GM11168 (cell line): ENCODE results near the gene APOL6.

Experiments used
- in situ Hi-C: fragments of 300-500 bp; cut with MboI; formaldehyde crosslinking; loops from one replicate; pipeline ENCODE4 v1.12.0; 2022; ENCODE audit warnings: low sequenced_read_pairs; ENCODE audit not compliant: unreplicated experiment

Gene APOL6

GRCh38 chr22:35648066-35649025 lies at the start of gene APOL6:
TSS of gene APOL6 (plus strand) at chr22:35648446. CDS start at chr22:35656426, 7,980 bp downstream.
- in situ Hi-C loops, result no loop called here

- in situ Hi-C loops, result no loop called here
Observed at GRCh38 chr22:35599364-35599763, 48.9 kb upstream of the APOL6 start.

DNA sequence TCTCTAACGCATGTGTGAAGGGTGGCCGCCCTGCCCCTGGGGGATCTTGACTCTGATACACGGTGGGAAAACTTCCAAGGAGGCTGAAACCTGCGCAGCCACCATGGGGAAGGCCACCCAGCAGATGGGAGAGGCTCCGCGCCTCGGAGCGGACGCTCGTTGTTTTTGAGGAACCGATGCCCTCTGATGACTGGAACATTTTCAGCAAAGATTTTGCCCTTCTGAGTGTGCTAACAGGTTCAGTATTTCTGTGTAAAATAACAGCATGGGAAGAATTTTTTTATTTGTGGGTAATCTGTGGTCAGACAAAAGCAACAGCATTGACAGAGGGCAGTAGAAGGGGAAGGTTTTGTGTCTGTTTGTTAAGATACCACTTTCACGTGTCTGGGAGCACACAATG lies 47.8 kb upstream of the APOL6 start:
- in situ Hi-C loops, result no loop called here

GRCh38 chr22:35601013-35601580 lies 47.1 kb upstream of the APOL6 start:
- in situ Hi-C loops, result no loop called here

- in situ Hi-C loops, result no loop called here
Observed at GRCh38 chr22:35601743-35602615, 46.3 kb upstream of the APOL6 start.

DNA sequence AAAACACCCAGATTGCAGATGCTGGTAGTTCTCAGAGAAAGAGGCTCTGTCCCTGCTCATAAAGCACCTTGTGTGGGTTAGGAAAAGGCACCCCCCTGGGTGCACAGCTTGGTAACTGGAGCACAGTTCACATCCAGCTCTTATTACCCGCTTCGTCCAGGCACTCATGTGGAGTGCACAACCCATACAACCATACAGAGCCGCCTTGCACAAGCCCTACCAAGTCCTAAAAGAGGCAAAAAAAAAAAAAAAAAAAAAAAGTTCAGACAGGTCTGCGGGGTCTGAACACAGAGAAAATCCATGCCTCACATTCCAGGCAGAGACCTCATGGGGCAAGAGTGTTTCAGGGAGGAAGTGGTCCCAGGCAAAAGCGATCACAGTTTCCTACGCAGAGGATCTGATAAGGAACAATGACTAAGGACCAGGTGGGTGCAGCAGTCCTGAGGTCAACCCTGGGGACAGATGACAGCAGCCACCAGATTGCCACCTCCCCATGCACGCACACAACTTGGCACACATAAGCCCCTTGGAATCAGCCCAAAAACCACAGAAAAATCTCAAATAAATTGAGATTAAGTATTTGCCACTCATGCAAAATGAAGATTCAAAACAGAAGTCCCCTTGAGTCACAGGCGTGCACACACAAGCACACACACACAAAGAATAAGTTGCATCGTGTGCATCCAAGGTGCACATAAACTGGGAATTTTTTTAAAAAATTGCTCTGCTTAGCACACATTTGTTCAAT lies 43.5 kb upstream of the APOL6 start:
- in situ Hi-C loops, result loop anchor here (5.0 kb wide), 1 partner anchor 313 kb away; no protein-coding TSS in a partner anchor

- in situ Hi-C loops, result loop anchor here (5.0 kb wide), 1 partner anchor 312 kb away; no protein-coding TSS in a partner anchor
Observed at GRCh38 chr22:35605369-35605680, 42.9 kb upstream of the APOL6 start.

GRCh38 chr22:35605851-35606481 lies 42.3 kb upstream of the APOL6 start:
- in situ Hi-C loops, result loop anchor here (5.0 kb wide), 1 partner anchor 311 kb away; no protein-coding TSS in a partner anchor

DNA sequence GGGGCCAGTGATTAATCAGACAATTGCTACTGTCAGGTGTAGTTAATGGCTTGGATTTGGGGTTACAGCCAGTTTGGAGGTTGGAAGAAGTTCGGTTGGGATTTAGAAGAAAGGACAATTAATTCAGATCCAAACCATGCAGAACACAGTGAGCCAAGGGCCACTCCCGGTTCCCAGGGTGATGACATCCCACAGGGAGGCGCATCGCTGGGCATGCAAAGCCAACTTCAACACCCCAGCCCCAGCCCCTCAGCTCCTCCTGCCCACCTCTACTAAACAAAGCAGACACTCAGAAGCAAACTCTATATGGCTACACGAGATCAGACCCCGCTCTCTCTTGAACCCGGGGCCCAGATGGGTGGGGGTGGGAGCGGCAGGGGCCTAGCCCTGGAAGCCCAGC lies 41.3 kb upstream of the APOL6 start:
- in situ Hi-C loops, result loop anchor here (5.0 kb wide), 1 partner anchor 310 kb away; no protein-coding TSS in a partner anchor

DNA sequence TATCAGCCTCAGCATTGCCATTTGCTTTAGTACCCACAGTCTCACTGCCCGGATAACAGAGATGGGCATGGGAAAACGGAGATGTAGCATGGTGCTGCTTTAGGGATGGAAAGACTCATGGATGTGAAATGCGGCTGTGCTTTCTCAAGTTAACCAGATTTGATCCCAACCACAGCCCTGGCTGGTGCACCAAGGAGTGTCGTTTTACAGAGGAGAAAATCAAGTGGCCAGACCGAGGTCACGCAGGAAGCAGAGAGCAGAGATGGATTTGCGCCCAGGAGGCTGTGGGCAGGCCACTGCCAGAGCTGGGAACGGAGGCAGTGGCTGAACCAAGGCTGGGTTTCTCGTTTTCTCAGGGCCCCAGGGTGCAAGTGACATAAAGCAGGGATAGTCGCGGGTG lies 40.2 kb upstream of the APOL6 start:
- in situ Hi-C loops, result loop anchor here (5.0 kb wide), 1 partner anchor 309 kb away; no protein-coding TSS in a partner anchor

GRCh38 chr22:35609261-35609660 lies 39.0 kb upstream of the APOL6 start:
- in situ Hi-C loops, result loop anchor here (5.0 kb wide), 1 partner anchor 308 kb away; no protein-coding TSS in a partner anchor

- in situ Hi-C loops, result loop anchor here (5.0 kb wide), 1 partner anchor 308 kb away; no protein-coding TSS in a partner anchor
Observed at GRCh38 chr22:35609761-35610160, 38.5 kb upstream of the APOL6 start.

DNA sequence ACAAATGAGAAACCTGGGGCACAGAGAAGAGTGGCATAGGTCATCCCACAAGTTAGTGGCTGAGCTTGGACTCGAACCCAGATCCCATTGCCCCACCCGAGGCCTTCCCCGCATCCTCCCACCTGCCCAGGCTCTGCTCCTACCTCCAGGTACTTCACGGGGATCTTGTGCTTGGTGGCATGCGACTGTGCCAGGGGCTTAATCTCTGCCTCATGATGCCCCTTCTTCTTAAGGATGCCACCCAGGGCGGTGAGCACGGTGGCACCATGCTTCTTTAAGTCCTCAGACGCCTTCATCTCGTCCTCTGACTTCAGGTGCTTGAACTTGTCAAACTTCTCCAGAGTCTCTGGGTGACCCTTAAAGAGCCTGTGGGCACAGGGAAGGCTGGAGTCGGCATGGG lies 37.5 kb upstream of the APOL6 start:
- in situ Hi-C loops, result no loop called here

DNA sequence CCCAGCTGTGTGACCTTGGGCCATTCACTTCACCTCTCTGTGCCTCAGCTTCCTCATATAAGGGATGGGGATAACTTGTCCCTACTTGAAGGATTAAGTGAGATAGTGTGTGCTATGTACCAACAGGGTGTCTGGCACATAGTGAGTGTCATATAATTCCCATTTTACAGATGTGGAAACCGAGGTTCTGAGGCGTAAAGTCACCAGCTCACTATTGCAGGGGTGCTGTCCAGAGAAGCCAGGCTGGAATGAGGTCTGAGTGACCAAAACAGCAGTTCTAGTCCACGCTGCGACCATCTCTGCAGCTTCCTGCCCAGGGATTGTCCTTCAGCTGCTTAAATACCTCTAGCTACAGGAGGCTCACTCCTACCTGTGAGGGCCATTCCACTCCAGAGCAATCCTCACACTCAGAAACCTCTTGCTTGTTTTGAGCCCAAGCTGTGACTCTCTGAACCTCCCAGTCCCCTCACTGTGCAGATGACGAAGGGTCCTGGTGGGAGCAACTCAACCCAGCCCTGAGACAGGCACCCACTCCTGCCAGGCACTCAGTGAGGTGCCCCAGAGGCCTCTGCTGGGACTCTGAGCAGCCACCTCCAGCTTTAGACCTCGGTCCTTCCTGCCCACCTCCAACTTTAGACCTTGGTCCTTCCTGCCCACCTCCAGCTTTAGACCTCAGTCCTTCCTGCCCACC lies 36.9 kb upstream of the APOL6 start:
- in situ Hi-C loops, result no loop called here

DNA sequence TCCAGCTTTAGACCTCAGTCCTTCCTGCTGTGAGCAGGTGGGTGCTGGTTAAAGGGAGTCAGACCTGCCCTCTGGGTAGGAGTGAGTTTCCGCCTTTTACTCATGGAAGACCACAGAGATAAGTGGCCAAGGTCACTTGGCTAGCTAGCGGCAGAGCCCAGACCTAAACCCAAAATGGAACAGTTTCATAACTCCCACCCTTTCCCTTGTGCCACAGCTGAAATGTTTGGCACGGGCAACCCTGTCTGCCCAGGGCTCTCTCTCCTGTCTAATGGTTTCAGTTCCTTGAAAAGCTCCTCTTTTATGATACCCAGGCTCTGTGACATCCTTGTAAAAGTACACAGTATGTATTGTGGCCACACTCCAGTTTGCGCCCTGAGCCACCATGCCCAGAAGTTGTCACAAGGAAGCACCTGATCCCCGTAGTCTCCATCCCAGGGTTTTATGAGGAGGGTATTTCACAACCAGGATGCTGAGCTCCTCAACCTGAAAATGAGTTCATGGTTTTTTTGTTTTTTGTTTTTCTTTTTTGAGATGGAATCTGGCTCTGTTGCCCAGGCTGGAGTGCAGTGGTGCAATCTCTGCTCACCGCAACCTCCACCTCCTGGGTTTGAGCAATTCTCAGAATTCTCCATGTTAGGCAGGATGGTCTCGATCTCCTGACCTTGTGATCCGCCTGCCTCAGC lies 36.2 kb upstream of the APOL6 start:
- in situ Hi-C loops, result no loop called here

- in situ Hi-C loops, result no loop called here
Observed at GRCh38 chr22:35612903-35613302, 35.3 kb upstream of the APOL6 start.

DNA sequence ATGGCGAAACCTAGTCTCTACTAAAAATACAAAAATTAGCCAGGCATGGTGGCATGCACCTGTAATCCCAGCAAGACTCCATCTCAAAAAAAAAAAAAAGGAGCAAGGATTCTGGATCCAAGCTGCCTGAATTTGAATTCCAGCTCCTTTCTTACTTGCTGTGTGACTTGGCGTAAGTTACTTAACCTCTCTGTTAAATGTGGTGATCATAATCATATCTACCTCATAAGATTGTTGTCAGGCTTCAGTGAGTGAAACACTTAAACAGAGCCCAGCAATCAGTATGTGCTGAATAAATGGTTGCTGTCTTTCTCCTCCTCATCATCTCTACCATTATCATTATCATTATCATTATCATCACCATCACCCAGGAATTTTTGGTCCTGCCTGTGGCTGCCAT lies 33.8 kb upstream of the APOL6 start:
- in situ Hi-C loops, result no loop called here

GRCh38 chr22:35615156-35615555 lies 33.1 kb upstream of the APOL6 start:
- in situ Hi-C loops, result no loop called here
